ENCODE data around the gene A2ML1.
"Not testable (repeated sequence)": the region's sequence is repeated elsewhere in the genome, so short reads cannot be mapped to it uniquely, and the experiment has no call there.

The A2ML1 gene

DNA sequence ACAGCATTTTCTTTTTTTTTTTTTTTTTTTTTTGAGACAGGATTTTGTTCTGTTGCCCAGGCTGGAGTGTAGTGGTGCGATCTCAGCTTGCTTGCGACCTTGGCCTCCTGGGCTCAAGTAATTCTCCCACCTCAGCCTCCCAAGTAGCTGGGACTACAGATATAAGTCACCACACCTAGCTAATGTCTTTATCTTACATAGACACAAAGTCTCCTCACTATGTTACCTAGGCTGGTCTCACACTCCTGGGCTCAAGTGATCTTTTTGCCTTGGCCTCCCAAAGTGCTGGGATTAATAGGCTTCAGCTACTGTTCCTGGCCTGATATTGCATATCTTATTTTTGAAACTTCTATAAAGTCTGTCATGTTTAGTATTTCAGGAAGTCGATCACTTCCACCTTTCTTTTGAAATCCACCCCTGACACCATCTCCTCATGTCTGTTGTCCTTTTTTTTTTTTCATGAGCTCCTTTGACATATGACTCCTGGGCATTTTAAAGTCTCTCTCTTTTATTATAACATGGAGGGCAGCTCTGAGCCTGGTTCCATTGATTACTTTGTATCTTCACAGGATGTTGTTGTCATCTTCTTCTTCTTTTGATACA, 5.9 kb upstream of the A2ML1 start:
- DNase-seq (ENCODE audit: low read depth in 1 of 2, low spot score in 1 of 2) = no peak

DNA sequence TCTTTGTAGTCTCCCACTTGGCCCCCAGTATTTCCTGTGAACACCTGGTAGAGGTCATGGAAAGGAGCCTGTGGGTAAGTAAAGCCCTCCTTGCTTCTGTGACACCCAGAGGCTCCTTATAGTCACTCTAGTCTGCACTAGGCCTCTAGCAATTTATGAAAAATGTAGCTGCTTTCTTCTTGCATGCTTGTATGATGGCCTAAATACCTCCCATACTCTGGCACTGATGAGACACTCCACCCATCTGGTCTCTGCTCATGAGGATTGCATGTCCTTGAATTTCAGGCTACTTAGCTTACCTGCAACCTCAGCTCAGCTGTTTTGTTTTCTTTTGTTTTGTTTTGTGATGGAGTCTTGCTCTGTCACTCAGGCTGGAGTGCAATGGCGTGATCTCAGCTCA, 4.6 kb upstream of the A2ML1 start:
- DNase-seq (ENCODE audit: low read depth in 1 of 2, low spot score in 1 of 2) = no peak

DNA sequence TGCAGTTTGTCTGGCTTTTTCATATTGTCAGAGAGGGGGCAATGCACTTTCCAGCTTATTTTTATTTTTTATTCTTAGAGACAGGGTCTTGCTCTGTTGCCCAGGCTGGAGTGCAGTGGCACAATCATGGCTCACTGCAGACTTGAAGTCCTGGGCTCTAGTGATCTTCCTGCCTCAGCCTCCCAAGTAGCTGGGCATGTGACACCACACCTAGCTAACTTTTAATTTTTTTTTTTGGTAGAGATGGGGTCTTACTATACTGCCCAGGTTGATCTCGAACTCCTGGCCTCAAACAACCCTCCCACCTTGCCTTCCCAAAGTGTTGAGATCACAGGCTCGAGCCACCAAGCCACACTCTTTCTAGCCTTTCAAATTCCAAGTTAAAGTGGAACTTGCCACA, 3.9 kb upstream of the A2ML1 start:
- no peak for DNase-seq (ENCODE audit: low read depth in 1 of 2, low spot score in 1 of 2)

DNA sequence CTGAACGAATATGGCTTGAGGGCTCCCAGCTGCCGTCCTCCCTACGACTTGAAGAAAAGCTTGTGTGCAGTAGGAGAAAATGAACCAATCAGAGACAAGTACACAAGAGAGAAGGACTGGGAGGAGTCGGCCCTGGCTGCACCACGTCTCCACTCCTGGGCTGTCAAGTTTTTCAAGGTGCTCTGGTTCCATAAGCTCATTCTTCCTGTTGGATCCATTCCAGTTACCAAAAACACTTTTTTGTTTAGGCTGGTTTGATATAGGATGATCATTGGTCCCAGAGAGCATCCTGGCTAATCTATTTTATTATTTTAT, 2.8 kb upstream of the A2ML1 start:
- no peak for DNase-seq (ENCODE audit: low read depth in 1 of 2, low spot score in 1 of 2)

DNA sequence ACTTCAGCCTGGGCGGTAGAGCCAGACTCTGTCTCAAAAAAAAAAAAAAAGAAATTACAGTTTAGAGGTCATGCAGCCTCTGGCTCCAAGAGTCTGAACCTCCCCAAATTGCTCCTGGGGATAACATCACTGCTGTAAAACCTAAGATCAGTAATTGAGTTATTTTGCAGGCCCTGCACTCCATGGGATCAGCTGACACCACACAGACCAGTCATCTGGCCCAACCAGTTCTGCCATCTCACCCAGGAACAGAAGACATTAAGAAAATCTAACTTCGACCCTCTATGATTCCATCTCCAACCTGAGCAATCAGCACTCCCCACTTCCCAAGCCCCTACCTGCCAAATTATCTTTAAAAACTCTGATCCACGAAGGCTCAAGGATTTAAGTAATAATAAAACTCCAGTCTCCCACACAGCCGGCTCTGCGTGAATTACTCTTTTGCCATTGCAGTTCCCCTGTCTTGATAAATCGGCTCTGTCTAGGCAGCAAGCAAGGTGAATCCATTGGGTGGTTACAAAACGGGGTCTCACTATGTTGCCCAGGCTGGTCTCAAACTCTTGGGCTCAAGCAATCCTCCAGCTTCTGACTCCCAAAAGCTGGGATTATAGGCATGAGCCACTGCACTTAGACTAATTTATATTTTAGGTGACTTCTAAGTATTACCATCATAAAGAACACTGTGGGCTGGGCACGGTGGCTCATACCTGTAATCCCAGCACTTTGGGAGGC, 1.6 kb upstream of the A2ML1 start:
- not testable (repeated sequence) for DNase-seq (ENCODE audit: low read depth in 1 of 2, low spot score in 1 of 2)

DNA sequence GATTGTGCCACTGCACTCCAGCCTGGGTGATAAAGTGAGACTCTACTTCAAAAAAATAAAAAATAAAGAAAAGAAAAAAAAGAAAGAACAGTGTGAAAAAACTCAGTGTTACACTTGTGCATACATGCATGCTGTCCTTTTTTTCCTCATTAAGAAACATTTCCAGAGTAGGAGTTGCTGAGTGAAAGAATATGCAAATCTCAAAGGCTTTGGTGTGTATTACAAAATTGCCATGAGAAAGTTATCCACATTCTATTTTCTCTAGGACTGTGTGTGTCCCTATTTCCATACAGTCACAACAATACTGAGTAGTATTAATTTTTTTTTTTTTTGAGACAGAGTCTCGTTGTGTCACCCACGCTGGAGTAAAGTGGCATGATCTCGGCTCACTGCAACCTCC, 830 bp upstream of the A2ML1 start:
- no peak for DNase-seq (ENCODE audit: low read depth in 1 of 2, low spot score in 1 of 2)

DNA sequence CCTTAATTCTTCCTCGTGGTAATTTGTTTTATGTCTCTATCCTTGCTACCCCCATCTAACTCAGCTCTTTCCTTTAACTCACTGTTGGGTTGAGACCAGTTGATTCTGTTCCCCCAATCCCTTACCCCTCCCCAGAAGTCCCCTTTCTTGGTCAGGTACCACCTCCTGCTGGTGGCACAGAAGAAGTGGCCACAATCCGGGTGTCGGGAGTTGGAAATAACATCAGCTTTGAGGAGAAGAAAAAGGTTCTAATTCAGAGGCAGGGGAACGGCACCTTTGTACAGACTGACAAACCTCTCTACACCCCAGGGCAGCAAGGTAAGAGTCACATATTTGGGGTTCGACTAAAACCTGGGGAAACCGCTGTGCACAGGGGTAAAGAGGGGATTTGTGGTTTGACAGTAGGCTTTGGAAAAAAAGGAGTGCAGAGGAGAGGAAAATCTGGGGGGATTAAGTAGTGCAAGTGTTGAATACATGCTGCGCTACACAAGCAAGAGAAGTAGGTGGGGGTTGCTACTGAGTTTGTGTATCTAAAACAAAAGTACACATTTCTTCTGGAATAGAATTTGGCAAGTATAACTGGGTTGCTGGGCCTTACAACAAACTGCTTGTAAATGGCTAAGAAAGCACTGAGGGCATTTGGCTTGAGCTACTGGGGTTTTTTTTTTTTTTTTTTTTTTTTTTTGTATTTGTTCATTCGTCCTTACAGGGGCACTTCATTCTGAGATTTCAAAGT, 1.3 kb downstream of the A2ML1 start:
- no peak for DNase-seq (ENCODE audit: low read depth in 1 of 2, low spot score in 1 of 2)

DNA sequence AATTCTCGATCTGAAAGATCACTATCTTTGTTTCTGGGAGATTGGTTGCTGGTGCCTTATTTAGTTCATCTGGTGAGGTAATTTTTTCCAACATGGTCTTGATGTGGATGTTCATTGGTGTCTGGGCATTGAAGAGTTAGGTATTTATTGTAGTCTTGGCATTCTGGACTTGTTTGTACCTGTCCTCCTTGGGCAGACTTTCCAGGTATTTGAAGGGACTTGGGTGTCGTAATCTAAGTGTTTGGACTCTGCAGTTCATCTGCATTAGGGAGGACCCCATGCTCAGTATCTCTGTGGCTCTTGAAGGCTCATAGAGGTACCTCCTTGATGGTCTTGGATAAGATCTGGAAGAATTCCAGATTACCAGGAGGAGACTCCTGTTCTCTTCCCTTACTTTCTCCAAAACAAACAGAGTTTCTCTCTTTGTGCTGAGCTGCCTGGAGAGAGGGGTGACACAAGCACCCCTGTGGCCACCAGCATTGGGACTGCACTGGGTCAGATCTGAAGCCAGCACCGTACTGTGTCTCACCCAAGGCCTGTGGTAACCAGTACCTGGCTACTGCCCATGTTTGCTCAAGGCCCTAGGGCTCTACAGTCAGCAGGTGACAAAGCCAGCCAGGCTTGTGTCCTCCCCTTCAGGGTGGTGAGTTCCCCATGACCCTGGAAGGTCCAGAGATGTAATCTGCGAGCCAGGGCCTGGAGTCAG, 5.3 kb downstream of the A2ML1 start:
- no peak for DNase-seq (ENCODE audit: low read depth in 1 of 2, low spot score in 1 of 2)

DNA sequence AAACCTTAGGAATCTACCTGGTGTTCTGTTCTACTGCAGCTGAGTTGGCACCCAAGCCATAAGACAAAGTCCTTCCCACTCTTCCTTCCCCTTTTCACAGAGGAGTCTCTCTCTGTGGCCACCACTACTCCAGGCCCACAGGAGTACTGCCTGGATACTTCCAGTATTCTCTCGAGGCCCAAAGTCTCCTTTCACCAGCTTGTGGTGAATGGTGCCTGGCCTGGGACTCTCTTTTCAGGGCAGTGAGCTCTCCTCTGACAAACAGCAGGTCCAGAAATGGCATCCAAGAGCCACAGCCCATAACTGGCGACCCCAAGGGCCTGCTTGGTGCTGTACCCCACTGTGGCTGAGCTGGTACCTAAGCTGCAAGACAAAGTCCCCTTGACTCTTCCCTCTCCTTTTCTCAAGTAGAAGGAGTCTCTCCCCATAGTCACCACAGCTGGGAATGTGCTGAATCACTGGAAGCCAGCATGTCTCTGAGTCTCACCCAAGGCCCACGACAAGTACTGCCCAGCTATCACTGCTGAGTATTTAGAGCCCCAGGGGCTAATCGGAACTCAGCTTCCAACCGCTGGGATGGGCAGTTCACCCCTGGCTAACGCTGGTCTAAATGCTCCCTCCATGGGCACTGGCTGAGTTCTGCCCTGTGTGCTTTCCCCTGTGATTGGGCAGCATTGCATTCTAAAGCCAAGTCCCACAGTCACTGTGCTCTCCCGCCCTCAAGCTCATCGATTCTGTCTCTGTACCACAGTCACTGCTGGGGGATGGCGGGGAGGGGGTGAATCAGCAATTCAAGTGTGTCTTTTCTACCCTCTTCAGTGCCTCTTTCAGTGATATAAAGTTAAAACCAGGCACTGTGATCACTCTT, 6.1 kb downstream of the A2ML1 start:
- no peak for DNase-seq (ENCODE audit: low read depth in 1 of 2, low spot score in 1 of 2)

DNA sequence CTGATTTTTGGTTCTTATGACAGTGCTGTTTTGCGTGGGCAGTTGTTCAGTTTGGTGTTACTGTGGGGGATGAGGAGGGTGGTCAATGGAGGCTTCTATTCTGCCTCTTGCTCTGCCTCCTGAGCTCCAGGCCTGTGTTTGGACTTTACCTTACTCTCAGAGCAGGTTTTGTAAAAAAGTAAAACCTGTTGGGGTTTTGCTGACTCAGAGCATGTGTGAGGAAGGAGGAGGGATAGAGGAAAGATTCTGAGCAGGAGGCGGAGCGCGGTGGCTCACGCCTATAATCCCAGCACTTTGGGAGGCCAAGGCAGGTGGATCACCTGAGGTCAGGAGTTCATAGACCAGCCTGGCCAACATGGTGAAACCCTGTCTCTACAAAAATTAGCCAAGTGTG, 6.7 kb downstream of the A2ML1 start:
- DNase-seq (ENCODE audit: low read depth in 1 of 2, low spot score in 1 of 2) = no peak

DNA sequence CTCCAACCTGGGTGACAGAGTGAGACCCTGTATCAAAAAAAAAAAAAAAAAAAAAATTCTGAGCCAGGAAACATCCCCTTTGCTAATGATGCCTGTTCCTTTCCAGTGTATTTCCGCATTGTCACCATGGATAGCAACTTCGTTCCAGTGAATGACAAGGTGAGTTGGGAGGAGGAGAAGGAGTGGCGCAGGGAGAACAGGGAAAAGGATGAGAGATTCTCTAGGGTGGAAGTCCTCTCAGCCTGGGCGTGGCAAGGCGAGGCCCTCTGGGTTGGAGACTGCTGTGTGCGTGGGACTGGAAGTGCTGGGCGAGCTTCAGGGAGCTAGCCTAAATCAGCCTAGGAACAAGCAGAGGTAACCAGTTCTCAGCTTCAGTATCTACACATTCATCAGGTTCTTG, 7.2 kb downstream of the A2ML1 start:
- DNase-seq (ENCODE audit: low read depth in 1 of 2, low spot score in 1 of 2) = no peak

DNA sequence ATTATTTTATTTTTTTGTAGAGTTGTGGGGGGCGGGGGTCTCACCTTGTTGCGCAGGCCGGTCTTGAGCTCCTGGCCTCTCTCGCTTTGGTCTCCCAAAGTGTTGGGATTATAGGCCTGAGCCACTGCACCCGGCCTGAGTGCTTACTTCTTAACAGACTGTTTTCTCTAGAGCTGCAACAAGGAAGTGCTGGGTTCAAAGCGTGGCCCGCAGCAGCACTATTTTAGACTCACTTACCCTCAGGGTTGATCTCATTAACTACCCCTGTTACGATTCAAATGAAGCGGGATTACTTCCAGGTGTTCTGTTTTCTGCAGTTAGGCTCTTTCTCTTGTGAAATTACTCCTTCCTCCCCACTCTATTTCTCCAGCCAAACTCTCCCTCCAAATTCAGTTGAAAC, 8.7 kb downstream of the A2ML1 start:
- no peak for DNase-seq (ENCODE audit: low read depth in 1 of 2, low spot score in 1 of 2)

DNA sequence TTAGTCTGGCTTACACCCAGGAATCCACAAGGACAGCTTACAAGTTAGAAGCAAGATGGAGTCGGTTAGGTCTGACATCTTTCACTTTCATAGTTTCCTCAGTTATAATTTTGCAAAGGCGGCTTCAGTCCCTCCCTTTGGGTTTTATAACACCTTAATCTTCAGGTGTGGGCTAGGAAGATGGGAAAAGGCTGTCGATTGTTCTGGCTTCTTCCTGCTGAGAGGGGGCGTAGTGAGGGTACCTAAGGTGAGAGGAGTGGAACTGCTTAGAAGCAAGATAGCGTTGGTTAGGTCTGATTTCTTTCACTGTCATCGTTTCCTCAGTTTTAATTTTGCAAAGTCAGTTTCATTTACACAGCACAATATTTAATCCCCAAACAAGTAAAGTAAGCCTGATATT, 10.1 kb downstream of the A2ML1 start:
- DNase-seq (ENCODE audit: low read depth in 1 of 2, low spot score in 1 of 2) = no peak

DNA sequence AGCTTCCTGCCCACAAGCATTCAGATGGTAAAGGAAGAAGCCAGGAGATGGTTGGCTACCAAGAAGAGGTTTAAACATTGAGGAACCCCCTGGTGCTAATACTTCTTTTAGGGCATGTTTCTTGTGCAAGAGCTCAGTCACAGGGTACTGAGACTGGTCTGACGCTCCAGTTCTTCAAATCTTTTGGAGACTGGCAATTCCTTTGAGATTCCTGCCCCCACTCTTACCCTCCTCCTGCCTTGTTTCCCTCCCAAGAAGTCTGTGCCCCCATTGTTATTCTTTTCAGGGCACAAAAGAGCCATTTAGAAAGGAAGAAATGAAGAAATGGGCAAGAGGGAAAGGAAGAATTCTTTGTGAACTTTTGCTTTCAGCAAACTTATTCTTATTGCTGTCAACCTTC, 11.8 kb downstream of the A2ML1 start:
- no peak for DNase-seq (ENCODE audit: low read depth in 1 of 2, low spot score in 1 of 2)

DNA sequence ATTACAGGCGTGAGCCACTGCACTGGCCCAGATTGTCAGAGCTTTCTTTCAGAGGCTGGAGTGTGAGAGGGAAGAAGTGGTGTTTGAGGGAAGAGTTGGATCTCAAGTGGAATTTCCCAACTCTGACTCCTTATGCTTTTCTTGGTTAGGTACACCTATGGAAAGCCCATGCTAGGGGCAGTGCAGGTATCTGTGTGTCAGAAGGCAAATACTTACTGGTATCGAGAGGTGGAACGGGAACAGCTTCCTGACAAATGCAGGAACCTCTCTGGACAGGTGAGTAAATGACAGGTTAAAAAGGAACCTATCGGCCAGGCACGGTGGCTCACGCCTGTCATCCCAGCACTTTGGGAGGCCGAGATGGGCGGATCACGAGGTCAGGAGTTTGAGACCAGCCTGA, 14.9 kb downstream of the A2ML1 start:
- DNase-seq (ENCODE audit: low read depth in 1 of 2, low spot score in 1 of 2) = no peak

DNA sequence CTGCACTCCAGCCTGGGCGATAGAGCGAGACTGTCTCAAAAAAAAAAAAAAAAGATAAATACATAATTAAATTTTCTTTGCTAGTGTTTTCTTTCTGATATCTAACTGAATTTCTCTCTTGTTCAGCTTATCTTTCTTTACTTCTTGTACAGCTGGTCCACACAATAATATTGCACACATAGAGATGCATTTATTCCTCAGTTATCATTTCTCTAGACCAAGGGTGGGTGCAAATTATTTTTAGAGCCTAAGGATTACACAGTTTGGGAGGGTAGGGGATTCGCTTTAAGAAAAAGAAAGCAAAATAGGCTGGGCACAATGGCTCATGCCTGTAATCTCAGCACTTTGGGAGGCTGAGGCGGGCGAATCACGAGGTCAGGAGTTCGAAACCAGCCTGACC, 17.9 kb downstream of the A2ML1 start:
- no peak for DNase-seq (ENCODE audit: low read depth in 1 of 2, low spot score in 1 of 2)

DNA sequence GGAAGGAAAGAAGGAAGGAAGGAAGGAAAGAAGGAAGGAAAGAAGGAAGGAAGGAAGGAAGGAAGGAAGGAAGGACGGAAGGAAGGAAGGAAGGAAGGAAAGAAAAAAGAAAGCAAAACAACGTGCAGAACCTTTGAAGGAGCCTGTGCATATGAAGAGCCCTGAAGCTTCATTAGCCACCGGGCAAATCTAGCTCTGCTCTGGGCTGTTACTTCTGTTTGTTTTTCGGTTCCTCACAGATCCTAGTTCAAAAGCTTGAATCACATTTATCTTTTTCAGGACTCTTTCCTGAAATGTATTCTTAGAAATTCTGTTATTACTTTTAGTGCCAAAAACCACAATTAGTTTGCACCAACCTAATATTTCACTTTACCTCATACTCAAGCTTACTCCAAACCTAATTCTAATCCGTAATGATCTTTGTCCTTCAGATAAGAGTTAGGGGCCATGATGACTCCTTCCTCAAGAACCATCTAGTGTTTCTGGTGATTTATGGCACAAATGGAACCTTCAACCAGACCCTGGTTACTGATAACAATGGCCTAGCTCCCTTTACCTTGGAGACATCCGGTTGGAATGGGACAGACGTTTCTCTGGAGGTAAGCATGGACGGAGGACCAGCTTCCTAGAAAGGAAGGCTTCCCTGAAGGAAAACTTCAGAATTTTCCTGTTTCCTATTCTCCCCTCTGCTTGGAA, 18.7 kb downstream of the A2ML1 start:
- DNase-seq (ENCODE audit: low read depth in 1 of 2, low spot score in 1 of 2) = no peak

DNA sequence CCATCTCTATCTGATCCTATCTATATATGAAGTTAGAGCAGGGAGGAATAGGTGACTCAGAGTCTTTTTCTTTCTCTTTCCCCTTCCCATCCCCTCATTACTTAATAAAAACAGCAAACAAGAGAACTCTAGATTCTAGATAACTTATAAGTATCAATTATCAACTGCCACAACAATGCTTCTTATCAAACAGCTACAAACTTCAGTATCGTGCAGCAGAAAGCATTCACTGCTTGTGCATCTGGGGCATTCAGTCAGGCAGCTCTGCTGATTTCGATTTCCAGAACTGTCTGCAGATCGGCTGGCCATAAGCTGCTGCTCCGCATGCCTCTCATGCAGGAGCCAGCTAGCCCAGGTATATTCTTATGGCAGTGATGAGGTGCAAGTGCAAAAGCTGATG, 19.4 kb downstream of the A2ML1 start:
- no peak for DNase-seq (ENCODE audit: low read depth in 1 of 2, low spot score in 1 of 2)

DNA sequence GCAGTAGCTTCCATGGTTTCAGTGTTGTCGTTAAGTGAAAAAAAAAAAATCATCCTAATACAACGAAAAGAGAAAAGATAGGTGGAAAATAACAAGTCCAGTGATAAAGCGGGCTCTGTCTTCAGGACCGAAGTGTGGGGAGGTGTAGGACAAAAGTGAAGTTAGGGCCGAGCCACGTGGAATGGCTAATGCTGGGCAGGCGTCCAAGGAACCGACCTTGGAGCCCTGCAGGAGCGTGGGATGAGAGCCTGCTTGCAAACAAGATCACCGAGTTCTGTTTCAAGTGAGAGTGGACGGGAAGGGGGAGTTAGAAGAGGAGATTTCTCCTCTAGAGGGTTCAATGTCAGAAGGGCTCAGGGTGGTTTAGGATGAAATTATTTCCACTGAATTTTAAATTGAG, 22.2 kb downstream of the A2ML1 start:
- no peak for DNase-seq (ENCODE audit: low read depth in 1 of 2, low spot score in 1 of 2)

DNA sequence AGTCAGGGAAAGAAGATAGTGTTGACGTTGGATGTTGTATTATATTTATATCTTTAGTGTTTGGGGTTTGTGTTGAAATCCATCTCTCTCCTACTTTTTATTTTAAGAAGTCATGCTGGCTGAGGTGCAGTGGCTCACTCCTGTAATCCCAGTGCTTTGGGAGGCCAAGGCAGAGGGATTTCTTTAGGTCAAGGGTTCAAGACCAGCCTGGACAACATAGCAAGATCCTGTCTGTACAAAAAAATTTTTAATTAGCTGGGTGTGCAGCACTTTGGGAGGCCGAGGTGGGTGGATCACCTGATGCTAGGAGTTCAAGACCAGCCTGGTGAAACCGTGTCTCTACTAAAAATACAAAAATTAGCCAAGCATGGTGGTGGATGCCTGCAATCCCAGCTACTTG, 23.9 kb downstream of the A2ML1 start:
- DNase-seq (ENCODE audit: low read depth in 1 of 2, low spot score in 1 of 2) = no peak

DNA sequence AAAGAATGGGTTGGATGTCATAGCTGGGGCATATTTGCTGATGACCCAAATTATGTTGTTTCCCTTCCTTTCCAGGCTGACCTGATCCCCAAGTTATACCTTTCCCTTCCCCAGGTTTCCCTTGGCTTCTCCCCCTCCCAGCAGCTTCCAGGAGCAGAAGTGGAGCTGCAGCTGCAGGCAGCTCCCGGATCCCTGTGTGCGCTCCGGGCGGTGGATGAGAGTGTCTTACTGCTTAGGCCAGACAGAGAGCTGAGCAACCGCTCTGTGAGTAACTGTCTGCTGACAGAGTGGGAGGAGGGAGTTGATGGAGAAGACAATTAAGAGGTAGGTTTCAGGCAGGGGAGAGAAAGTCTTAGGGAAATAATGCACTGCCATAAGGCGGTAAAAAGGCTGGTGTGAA, 25.0 kb downstream of the A2ML1 start:
- DNase-seq (ENCODE audit: low read depth in 1 of 2, low spot score in 1 of 2) = no peak

All from activated T-helper 1 cell treated with anti-CD3 and anti-CD28 coated beads, Interleukin-2, amount 50 U/mL, for 16 hours (primary cell).